Measurements from ENCODE around the gene TF.

GRCh38 chr3:133827684-133828083 lies 81.5 kb downstream of the TF start:
- TF ChIP-seq, protein P1, sequence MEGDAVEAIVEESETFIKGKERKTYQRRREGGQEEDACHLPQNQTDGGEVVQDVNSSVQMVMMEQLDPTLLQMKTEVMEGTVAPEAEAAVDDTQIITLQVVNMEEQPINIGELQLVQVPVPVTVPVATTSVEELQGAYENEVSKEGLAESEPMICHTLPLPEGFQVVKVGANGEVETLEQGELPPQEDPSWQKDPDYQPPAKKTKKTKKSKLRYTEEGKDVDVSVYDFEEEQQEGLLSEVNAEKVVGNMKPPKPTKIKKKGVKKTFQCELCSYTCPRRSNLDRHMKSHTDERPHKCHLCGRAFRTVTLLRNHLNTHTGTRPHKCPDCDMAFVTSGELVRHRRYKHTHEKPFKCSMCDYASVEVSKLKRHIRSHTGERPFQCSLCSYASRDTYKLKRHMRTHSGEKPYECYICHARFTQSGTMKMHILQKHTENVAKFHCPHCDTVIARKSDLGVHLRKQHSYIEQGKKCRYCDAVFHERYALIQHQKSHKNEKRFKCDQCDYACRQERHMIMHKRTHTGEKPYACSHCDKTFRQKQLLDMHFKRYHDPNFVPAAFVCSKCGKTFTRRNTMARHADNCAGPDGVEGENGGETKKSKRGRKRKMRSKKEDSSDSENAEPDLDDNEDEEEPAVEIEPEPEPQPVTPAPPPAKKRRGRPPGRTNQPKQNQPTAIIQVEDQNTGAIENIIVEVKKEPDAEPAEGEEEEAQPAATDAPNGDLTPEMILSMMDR (IDR thresholded peaks at IDR 0.05; ENCODE audit: low read depth, low read length, missing input control), result no peak
- TF ChIP-seq, protein P2, sequence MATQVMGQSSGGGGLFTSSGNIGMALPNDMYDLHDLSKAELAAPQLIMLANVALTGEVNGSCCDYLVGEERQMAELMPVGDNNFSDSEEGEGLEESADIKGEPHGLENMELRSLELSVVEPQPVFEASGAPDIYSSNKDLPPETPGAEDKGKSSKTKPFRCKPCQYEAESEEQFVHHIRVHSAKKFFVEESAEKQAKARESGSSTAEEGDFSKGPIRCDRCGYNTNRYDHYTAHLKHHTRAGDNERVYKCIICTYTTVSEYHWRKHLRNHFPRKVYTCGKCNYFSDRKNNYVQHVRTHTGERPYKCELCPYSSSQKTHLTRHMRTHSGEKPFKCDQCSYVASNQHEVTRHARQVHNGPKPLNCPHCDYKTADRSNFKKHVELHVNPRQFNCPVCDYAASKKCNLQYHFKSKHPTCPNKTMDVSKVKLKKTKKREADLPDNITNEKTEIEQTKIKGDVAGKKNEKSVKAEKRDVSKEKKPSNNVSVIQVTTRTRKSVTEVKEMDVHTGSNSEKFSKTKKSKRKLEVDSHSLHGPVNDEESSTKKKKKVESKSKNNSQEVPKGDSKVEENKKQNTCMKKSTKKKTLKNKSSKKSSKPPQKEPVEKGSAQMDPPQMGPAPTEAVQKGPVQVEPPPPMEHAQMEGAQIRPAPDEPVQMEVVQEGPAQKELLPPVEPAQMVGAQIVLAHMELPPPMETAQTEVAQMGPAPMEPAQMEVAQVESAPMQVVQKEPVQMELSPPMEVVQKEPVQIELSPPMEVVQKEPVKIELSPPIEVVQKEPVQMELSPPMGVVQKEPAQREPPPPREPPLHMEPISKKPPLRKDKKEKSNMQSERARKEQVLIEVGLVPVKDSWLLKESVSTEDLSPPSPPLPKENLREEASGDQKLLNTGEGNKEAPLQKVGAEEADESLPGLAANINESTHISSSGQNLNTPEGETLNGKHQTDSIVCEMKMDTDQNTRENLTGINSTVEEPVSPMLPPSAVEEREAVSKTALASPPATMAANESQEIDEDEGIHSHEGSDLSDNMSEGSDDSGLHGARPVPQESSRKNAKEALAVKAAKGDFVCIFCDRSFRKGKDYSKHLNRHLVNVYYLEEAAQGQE (IDR thresholded peaks at IDR 0.05), result no peak
- TF ChIP-seq RXRA (IDR thresholded peaks at IDR 0.05) (no peak), JUND (IDR thresholded peaks at IDR 0.05) (no peak), TAF1 (conservative IDR thresholded peaks at IDR 0.05) (no peak), MAX (IDR thresholded peaks at IDR 0.05) (no peak), SP1 (IDR thresholded peaks at IDR 0.05) (no peak), ATF3 (IDR thresholded peaks at IDR 0.05) (no peak)
